GM12874 (cell line): Measurements from ENCODE around the gene SLC35A5.

Experiments
- TF ChIP-seq, protein P1 (sequence below): IDR thresholded peaks from 2 replicates; pipeline ENCODE4 v1.5.1; 2011; ENCODE audit warnings: low read depth, mild to moderate bottlenecking, control low read depth, low read length, moderate library complexity; ENCODE audit not compliant: insufficient read depth

SLC35A5 gene

DNA sequence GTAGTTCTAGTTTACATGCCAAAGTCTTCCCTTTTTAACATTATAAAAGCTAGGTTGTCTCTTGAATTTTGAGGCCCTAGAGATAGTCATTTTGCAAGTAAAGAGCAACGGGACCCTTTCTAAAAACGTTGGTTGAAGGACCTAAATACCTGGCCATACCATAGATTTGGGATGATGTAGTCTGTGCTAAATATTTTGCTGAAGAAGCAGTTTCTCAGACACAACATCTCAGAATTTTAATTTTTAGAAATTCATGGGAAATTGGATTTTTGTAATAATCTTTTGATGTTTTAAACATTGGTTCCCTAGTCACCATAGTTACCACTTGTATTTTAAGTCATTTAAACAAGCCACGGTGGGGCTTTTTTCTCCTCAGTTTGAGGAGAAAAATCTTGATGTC lies 21.3 kb downstream of the SLC35A5 start:
- TF ChIP-seq, protein P1, sequence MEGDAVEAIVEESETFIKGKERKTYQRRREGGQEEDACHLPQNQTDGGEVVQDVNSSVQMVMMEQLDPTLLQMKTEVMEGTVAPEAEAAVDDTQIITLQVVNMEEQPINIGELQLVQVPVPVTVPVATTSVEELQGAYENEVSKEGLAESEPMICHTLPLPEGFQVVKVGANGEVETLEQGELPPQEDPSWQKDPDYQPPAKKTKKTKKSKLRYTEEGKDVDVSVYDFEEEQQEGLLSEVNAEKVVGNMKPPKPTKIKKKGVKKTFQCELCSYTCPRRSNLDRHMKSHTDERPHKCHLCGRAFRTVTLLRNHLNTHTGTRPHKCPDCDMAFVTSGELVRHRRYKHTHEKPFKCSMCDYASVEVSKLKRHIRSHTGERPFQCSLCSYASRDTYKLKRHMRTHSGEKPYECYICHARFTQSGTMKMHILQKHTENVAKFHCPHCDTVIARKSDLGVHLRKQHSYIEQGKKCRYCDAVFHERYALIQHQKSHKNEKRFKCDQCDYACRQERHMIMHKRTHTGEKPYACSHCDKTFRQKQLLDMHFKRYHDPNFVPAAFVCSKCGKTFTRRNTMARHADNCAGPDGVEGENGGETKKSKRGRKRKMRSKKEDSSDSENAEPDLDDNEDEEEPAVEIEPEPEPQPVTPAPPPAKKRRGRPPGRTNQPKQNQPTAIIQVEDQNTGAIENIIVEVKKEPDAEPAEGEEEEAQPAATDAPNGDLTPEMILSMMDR, result no peak

DNA sequence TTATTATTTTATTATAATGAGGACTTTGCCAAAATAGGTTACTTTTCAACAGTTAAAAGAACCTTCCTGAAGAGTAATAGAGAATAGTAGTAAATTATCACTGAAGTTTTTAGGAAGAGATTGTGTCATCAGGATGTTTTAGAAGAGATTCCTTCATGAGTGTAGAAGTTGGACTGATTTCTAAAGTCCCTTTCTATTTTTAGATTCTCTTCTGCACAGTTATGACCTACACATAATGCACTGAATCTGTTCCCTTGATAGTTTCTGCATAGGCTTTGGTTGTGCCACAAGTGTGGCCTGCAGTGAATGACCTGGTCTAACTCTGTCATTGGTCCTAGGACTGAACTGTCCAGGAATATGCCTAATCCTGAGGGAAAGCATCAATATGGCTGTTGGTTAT lies 23.9 kb downstream of the SLC35A5 start:
- TF ChIP-seq, protein P1, result no peak

DNA sequence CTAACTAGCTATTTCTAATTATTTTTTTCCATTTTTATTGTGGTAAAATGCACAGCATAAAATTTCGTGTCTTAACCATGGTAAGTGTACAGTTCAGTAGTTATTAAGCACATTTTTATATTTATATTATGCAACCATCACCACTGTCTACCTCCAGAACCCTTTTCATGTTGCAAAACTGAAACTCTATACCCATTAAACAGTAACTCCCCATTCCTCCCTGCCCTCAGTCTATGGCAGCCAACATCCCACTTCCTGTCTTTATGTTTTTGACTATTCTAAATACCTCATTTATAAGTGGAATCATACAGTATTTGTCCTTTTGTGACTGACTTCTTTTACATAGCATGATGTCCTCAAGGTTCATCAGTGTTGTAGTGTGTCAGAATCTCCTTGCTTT lies 25.5 kb downstream of the SLC35A5 start:
- TF ChIP-seq, protein P1, result no peak

DNA sequence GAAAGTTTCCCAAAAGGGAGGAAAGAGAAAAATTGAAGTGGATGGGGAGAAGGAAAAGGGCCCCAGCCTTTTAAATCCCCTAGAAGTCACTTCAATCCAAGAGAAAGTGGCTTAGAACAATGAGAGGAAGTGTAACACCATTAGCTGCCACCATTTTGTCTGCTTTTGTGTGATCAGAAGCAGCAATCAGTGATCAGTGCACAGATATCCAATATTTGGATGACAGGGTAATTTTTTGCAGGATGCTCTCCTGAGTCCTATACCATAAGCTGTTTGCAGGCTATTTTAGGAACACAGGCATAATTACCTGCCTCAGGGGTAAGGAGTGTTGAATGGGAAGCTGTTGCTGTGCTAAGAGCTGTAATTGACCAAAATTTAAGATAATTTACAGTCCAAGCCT lies 31.4 kb downstream of the SLC35A5 start:
- TF ChIP-seq, protein P1, result no peak

DNA sequence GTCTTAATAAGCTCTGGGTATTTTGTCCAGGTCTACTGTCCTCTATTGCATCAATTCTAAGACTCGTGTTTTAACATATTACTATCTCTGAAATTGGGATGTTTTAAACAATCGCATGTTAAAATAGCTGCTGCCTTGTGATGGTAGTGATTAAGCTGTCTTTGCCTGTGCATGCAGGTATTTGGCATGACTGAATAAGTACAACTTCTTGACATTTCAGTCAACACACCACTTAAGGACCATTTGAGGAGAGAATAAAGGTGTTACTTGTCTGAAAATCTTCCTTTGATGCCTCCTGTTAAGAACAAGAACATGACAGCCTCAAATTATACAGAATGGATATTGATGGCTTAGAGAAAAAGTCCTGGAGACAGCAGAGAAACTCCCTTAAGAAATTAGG lies 33.0 kb downstream of the SLC35A5 start:
- TF ChIP-seq, protein P1, result no peak

DNA sequence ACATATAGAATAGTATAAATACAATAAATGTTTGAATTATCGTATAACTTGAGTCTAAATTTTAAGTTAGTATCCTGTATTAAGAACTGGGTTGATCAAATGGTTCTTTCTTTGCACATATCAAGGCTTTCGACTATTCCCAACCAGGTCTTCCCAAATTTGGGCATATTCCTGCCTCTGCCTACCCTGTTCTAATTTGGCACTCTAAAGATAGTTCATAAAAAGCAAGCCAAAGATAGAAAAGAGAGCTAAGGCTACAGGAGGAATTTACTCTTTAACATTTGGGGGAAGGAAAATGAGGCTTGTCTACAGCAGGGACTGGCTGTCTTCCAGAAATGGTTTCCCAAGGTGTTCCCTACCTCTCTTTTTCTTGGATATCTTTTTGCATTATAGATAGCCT lies 36.1 kb downstream of the SLC35A5 start:
- TF ChIP-seq, protein P1, result no peak

DNA sequence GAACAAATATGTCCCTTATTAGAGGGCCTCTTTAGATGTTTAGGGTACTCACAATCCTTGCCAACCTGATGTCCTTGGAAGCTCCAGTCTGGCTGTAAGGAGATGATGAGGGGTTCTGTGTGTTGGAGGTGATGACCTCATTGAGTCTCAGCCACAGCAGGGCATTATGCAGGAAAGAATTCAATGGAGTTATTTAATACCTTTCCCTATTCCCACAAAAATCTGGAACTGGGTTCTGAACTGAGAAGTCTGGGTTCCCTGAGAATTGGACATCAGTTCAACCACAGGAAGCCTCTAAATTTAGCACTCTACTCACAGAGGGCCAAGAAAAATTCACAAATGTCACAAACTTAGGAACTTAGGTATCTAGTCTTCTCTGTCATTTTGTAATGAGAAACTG lies 36.9 kb downstream of the SLC35A5 start:
- TF ChIP-seq, protein P1, result no peak
